HepG2 (cell line): ENCODE data around the gene ADAP2. TPM values are rescaled to one million over a fixed set of nuclear protein-coding genes. Genes with fewer than 3 reads are reported as not detected.

Experiments
- ATAC-seq: fragments of 200-7000 bp; cut with Tn5 transposase; 3 replicates; pipeline ENCODE4 v1.9.1; 2020; ENCODE audit warnings: mild to moderate bottlenecking, moderate library complexity
- BruUV-seq: library from RNA; stranded (reverse); fragments of 400-500 nt; replicated peaks from 2 replicates; lab custom pipeline; 2021; lab: Mats Ljungman, UMichigan
- CTCF ChIA-PET: fragments of 300-600 bp; formaldehyde crosslinking; extraction: SDS; loops from one replicate; lab custom pipeline; 2021; ENCODE audit warnings: low total read pairs, inconsistent platforms, low intra/inter-chr PET ratio; lab: Yijun Ruan, JAX
- POLR2A ChIA-PET: fragments of 350-600 bp; sonication (Branson Sonifier 250); formaldehyde crosslinking; loops from one replicate; lab custom pipeline; 2020; ENCODE audit warnings: antibody characterized with exemption, inconsistent platforms; lab: Yijun Ruan, JAX
- DNase-seq: peaks from one replicate; pipeline ENCODE4 v3.0.0-alpha.2; 2015; ENCODE audit warnings: low spot score
- FAIRE-seq: peaks from 3 replicates; lab custom pipeline; 2011; peaks lifted over from hg19 to GRCh38; lab: Jason Lieb, UNC
- H2AFZ ChIP-seq: one replicate; pipeline ENCODE4 v1.6.1; 2011; ENCODE audit warnings: low read length, inconsistent platforms
- H3K27ac ChIP-seq: fragments of 300-600 bp; 3 replicates; pipeline ENCODE4 v1.8.0; 2011; ENCODE audit warnings: mixed run types, mild to moderate bottlenecking, mixed read lengths, low read length, inconsistent platforms; ENCODE audit not compliant: insufficient read depth; ENCODE audit errors: extremely low read length
- H3K27me3 ChIP-seq, 2 experiments: fragments of 200-600 bp in 1 of 2; 2 replicates in 1 of 2; 3 replicates in 1 of 2; pipeline versions ENCODE4 v1.6.0 to v1.8.0; 2011; ENCODE audit warnings: low read length in 2 of 2, mild to moderate bottlenecking in 2 of 2, moderate library complexity in 2 of 2, inconsistent platforms in 1 of 2; ENCODE audit not compliant: insufficient read depth in 2 of 2, control insufficient read depth in 1 of 2
- H3K36me3 ChIP-seq, 2 experiments: fragments of 200-600 bp in 1 of 2; replicated peaks in 1 of 2; 2 replicates in 1 of 2; 3 replicates in 1 of 2; pipeline versions ENCODE4 v1.5.1 to v1.8.0; 2011; ENCODE audit warnings: low read length in 2 of 2, inconsistent platforms in 1 of 2; ENCODE audit not compliant: insufficient read depth in 2 of 2, control insufficient read depth in 1 of 2
- H3K4me1 ChIP-seq: 2 replicates; pipeline ENCODE4 v1.5.1; 2012; ENCODE audit warnings: low read length, inconsistent platforms; ENCODE audit not compliant: insufficient read depth
- H3K4me2 ChIP-seq: 2 replicates; pipeline ENCODE4 v1.6.0; 2011; ENCODE audit warnings: low read depth, low read length, inconsistent platforms
- H3K4me3 ChIP-seq, 3 experiments: fragments of 200-600 bp in 1 of 3; sonication (generic), shearing (Covaris generic) in 1 of 3; replicated peaks in 1 of 3; 2 replicates each; pipeline ENCODE4 v1.5.1; 2011 to 2016; ENCODE audit warnings: low read length in 3 of 3, inconsistent platforms in 2 of 3, low read depth in 2 of 3, mild to moderate bottlenecking in 2 of 3, control low read depth in 1 of 3, mixed read lengths in 1 of 3; ENCODE audit not compliant: insufficient read depth in 1 of 3
- H3K79me2 ChIP-seq: one replicate; pipeline ENCODE4 v1.6.1; 2011; ENCODE audit warnings: low read length, inconsistent platforms; ENCODE audit not compliant: insufficient read depth
- H3K9ac ChIP-seq: 2 replicates; pipeline ENCODE4 v1.6.0; 2011; ENCODE audit warnings: mild to moderate bottlenecking, low read depth, low read length, inconsistent platforms; ENCODE audit not compliant: insufficient read depth
- H3K9me3 ChIP-seq: 2 replicates; pipeline ENCODE4 v1.5.1; 2012; ENCODE audit warnings: mild to moderate bottlenecking, low read length
- H4K20me1 ChIP-seq: 2 replicates; pipeline ENCODE4 v1.6.0; 2011; ENCODE audit warnings: inconsistent platforms, mild to moderate bottlenecking, low read length, moderate library complexity; ENCODE audit not compliant: insufficient read depth
- DNMT1 ChIP-seq: sonication (generic); formaldehyde crosslinking; IDR thresholded peaks from 2 replicates; pipeline ENCODE4 v1.5.1; 2020; ENCODE audit warnings: mild to moderate bottlenecking, missing genetic modification reagents
- GPN1 ChIP-seq: sonication (generic); formaldehyde crosslinking; IDR thresholded peaks from 2 replicates; pipeline ENCODE4 v1.5.1; 2020; ENCODE audit warnings: missing genetic modification reagents, borderline replicate concordance
- MED13 ChIP-seq: sonication (generic); formaldehyde crosslinking; IDR thresholded peaks from 2 replicates; pipeline ENCODE4 v1.5.0; 2020; ENCODE audit warnings: missing genetic modification reagents
- RORA ChIP-seq: sonication (generic); formaldehyde crosslinking; IDR thresholded peaks from 2 replicates; pipeline ENCODE4 v1.5.0; 2020; ENCODE audit warnings: mild to moderate bottlenecking, missing genetic modification reagents, moderate library complexity
- ZBTB42 ChIP-seq: sonication (generic); formaldehyde crosslinking; IDR thresholded peaks from 2 replicates; pipeline ENCODE4 v1.5.0; 2020; ENCODE audit warnings: mild to moderate bottlenecking, missing genetic modification reagents
- ZFYVE20 ChIP-seq: sonication (generic); formaldehyde crosslinking; IDR thresholded peaks from 2 replicates; pipeline ENCODE4 v1.8.0; 2023; ENCODE audit warnings: low read depth, mild to moderate bottlenecking, moderate library complexity, missing genetic modification reagents, borderline replicate concordance
- ZNF136 ChIP-seq: sonication (generic); formaldehyde crosslinking; IDR thresholded peaks from 2 replicates; pipeline ENCODE4 v1.8.1; 2022; ENCODE audit warnings: low read depth, mild to moderate bottlenecking, moderate library complexity, missing genetic modification reagents
- ZNF292 ChIP-seq: sonication (generic); formaldehyde crosslinking; IDR thresholded peaks from 2 replicates; pipeline ENCODE4 v1.8.1; 2022; ENCODE audit warnings: mild to moderate bottlenecking, low read depth, missing genetic modification reagents, borderline replicate concordance
- ZNF318 ChIP-seq: sonication (generic); formaldehyde crosslinking; IDR thresholded peaks from 2 replicates; pipeline ENCODE4 v1.4.0; 2020; ENCODE audit warnings: mild to moderate bottlenecking, missing genetic modification reagents
- in situ Hi-C: cut with HindIII; loops from 2 replicates; pipeline ENCODE4 v1.10.0; 2017; ENCODE audit warnings: low pct_unique_long_range_greater_than_20kb; ENCODE audit not compliant: extremely low pct_ligation_motif_present
- intact Hi-C: fragments of 100-400 bp; cut with micrococcal nuclease; formaldehyde crosslinking; loops from one replicate; pipeline ENCODE4 v1.10.0; 2022; ENCODE audit not compliant: unreplicated experiment
- polyA plus RNA-seq, 8 experiments: library from polyadenylated mRNA; depleted of rRNA in 3 of 8; stranded (reverse) in 7 of 8; unstranded in 1 of 8; fragments of >200 nt; fragmentation: Illumina TruSeq in 4 of 8; extraction: Trizol in 4 of 8; gene quantifications; 2 replicates each; pipeline versions ENCODE4 v1.2.1 to v1.2.3, GENCODE V29; 2011 to 2016; ENCODE audit warnings: low read depth in 4 of 8, missing spikeins in 1 of 8, mixed read lengths in 1 of 8; ENCODE audit not compliant: insufficient read depth in 1 of 8
- total RNA-seq, 5 experiments: library from RNA; depleted of rRNA; stranded (reverse); fragments of >200 nt; fragmentation: Illumina TruSeq; extraction: Trizol; gene quantifications; 2 replicates each; pipeline ENCODE4 v1.2.3, GENCODE V29; 2016; ENCODE audit warnings: low read depth in 1 of 5
- TF ChIP-seq, protein P1 (sequence below): sonication (generic); formaldehyde crosslinking; IDR thresholded peaks from 2 replicates; pipeline ENCODE4 v1.4.0; 2020; ENCODE audit warnings: missing genetic modification reagents, mild to moderate bottlenecking, borderline replicate concordance
- TF ChIP-seq, protein P2 (sequence below): sonication (generic); formaldehyde crosslinking; IDR thresholded peaks from 2 replicates; pipeline ENCODE4 v1.8.0; 2022; ENCODE audit warnings: missing genetic modification reagents, mild to moderate bottlenecking, borderline replicate concordance

The ADAP2 gene
- total and polyA plus RNA-seq, 2 of the 13 experiments (the other 11 are each of a cell fraction or from before 2014, with no cell fraction given), result 0.51 to 0.70 TPM

- Histone ChIP-seq H3K9me3 (no peaks in the 10 kb centered on the region), H3K4me2 (no peak overlapping the region), H2AFZ (no peak overlapping the region), H3K79me2 (no peaks in the 10 kb centered on the region), H3K27me3 (no peaks in the 10 kb centered on the region), H3K27ac (no peak overlapping the region), H4K20me1 (no peaks in the 10 kb centered on the region), H3K36me3 (no peaks in the 10 kb centered on the region), H3K4me3 (no peak overlapping the region), H3K9ac (no peak overlapping the region), H3K4me1 (peaks cover 22% of the 10 kb centered on the region)
- intact Hi-C loops, result no loop called here
- ATAC-seq (no peak), FAIRE-seq (no peak), DNase-seq (no peak)
- in situ Hi-C loops, result no loop called here
- BruUV-seq, result no TSS peak
- CTCF ChIA-PET, result no interaction called here
- POLR2A ChIA-PET, result no interaction called here
- TF ChIP-seq ZNF318 (CRISPR knock-in tag) (no peak), ZBTB42 (no peak), GPN1 (CRISPR knock-in tag) (no peak), ZNF136 (CRISPR knock-in tag) (no peak), ZNF292 (CRISPR knock-in tag) (no peak), MED13 (CRISPR knock-in tag) (no peak), RORA (CRISPR knock-in tag) (no peak), DNMT1 (no peak), ZFYVE20 (no peak)
- TF ChIP-seq, protein P1, sequence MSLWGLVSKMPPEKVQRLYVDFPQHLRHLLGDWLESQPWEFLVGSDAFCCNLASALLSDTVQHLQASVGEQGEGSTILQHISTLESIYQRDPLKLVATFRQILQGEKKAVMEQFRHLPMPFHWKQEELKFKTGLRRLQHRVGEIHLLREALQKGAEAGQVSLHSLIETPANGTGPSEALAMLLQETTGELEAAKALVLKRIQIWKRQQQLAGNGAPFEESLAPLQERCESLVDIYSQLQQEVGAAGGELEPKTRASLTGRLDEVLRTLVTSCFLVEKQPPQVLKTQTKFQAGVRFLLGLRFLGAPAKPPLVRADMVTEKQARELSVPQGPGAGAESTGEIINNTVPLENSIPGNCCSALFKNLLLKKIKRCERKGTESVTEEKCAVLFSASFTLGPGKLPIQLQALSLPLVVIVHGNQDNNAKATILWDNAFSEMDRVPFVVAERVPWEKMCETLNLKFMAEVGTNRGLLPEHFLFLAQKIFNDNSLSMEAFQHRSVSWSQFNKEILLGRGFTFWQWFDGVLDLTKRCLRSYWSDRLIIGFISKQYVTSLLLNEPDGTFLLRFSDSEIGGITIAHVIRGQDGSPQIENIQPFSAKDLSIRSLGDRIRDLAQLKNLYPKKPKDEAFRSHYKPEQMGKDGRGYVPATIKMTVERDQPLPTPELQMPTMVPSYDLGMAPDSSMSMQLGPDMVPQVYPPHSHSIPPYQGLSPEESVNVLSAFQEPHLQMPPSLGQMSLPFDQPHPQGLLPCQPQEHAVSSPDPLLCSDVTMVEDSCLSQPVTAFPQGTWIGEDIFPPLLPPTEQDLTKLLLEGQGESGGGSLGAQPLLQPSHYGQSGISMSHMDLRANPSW (CRISPR knock-in tag), result no peak
- TF ChIP-seq, protein P2, sequence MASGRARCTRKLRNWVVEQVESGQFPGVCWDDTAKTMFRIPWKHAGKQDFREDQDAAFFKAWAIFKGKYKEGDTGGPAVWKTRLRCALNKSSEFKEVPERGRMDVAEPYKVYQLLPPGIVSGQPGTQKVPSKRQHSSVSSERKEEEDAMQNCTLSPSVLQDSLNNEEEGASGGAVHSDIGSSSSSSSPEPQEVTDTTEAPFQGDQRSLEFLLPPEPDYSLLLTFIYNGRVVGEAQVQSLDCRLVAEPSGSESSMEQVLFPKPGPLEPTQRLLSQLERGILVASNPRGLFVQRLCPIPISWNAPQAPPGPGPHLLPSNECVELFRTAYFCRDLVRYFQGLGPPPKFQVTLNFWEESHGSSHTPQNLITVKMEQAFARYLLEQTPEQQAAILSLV (CRISPR knock-in tag), result no peak
These were observed 7.8 kb upstream of the ADAP2 start for GRCh38 chr17:30913955-30914354.
